GM12878 (cell line): Measurements from ENCODE around the gene ZNF585A. TPM values are rescaled to one million over a fixed set of nuclear protein-coding genes. Genes with fewer than 3 reads are reported as not detected.

Experiments used
- BMI1 ChIP-seq: fragments of 450-650 bp; IDR thresholded peaks from 2 replicates; pipeline ENCODE4 v1.6.1; 2016; ENCODE audit warnings: mild to moderate bottlenecking, moderate library complexity, borderline replicate concordance
- CREB1 ChIP-seq: IDR thresholded peaks from 2 replicates; pipeline ENCODE4 v1.6.1; 2012; ENCODE audit warnings: low read depth, mild to moderate bottlenecking, inconsistent platforms
- EZH2 ChIP-seq: IDR thresholded peaks from 2 replicates; pipeline ENCODE4 v1.6.1; 2012; ENCODE audit warnings: low read depth, mild to moderate bottlenecking, control low read depth, inconsistent platforms, low read length, borderline replicate concordance; ENCODE audit not compliant: control insufficient read depth
- MEF2B ChIP-seq: fragments of 450-650 bp; IDR thresholded peaks from 2 replicates; pipeline ENCODE4 v1.6.1; 2018; ENCODE audit warnings: mild to moderate bottlenecking, moderate library complexity; ENCODE audit not compliant: partially characterized antibody, poor library complexity, severe bottlenecking
- MTA2 ChIP-seq: fragments of 450-650 bp; IDR thresholded peaks from 2 replicates; pipeline ENCODE4 v1.6.1; 2016; ENCODE audit warnings: low read depth, mild to moderate bottlenecking, moderate library complexity
- MYB ChIP-seq: fragments of 150-350 bp; IDR thresholded peaks from 2 replicates; pipeline ENCODE4 v1.6.1; 2014; ENCODE audit warnings: mild to moderate bottlenecking, low read depth, low read length, borderline replicate concordance
- RB1 ChIP-seq: fragments of 450-650 bp; formaldehyde crosslinking; IDR thresholded peaks from 2 replicates; pipeline ENCODE4 v1.6.1; 2017; ENCODE audit warnings: mild to moderate bottlenecking, borderline replicate concordance
- RELA ChIP-seq: fragments of 450-650 bp; IDR thresholded peaks from 2 replicates; pipeline ENCODE4 v1.8.0; 2014; ENCODE audit warnings: borderline replicate concordance; ENCODE audit not compliant: partially characterized antibody
- SMAD1 ChIP-seq: fragments of 450-650 bp; IDR thresholded peaks from 2 replicates; pipeline ENCODE4 v1.6.1; 2018; ENCODE audit warnings: mild to moderate bottlenecking, low read depth; ENCODE audit not compliant: partially characterized antibody
- SP1 ChIP-seq: IDR thresholded peaks from one replicate; pipeline ENCODE4 v1.6.1; 2011; ENCODE audit warnings: low read depth, low read length
- STAT1 ChIP-seq: fragments of 450-650 bp; conservative IDR thresholded peaks from 2 replicates; pipeline ENCODE4 v1.6.1; 2014; ENCODE audit warnings: antibody characterized with exemption, mild to moderate bottlenecking
- STAT3 ChIP-seq: IDR thresholded peaks from 2 replicates; pipeline ENCODE4 v1.6.1; 2011; ENCODE audit warnings: low read depth, low read length, improper control_type of control experiment
- polyA plus RNA-seq, 11 experiments: library from polyadenylated mRNA; depleted of rRNA in 4 of 11; unstranded in 6 of 11; stranded (reverse) in 5 of 11; fragments of >200 nt; fragmentation: Nextera tagmentation in 4 of 11; fragmentation: Illumina TruSeq in 1 of 11; extraction: Ambion mirVana in 4 of 11; extraction: Trizol in 1 of 11; gene quantifications; 1 replicate in 1 of 11; 2 replicates in 10 of 11; pipeline versions ENCODE4 v1.2.1 to v1.2.3, GENCODE V29; 2011 to 2016; ENCODE audit warnings: inconsistent platforms in 2 of 11, missing spikeins in 2 of 11, low read depth in 1 of 11
- total RNA-seq, 4 experiments: library from RNA; depleted of rRNA in 3 of 4; stranded (reverse); fragments of >200 nt in 3 of 4; fragmentation: Illumina TruSeq in 1 of 4; extraction: Trizol in 1 of 4; gene quantifications; 2 replicates each; pipeline versions ENCODE4 v1.2.1 to v1.2.3, GENCODE V29; 2013 to 2021
- TF ChIP-seq, protein P1 (sequence below): IDR thresholded peaks from 2 replicates; pipeline ENCODE4 v1.6.1; 2011; ENCODE audit warnings: borderline replicate concordance, low read depth, mild to moderate bottlenecking, moderate library complexity, low read length; ENCODE audit not compliant: insufficient read depth, poor library complexity, severe bottlenecking
- TF ChIP-seq, protein P2 (sequence below): fragments of 450-650 bp; IDR thresholded peaks from 2 replicates; pipeline ENCODE4 v1.6.1; 2018; ENCODE audit warnings: borderline replicate concordance, mild to moderate bottlenecking; ENCODE audit not compliant: partially characterized antibody
- TF ChIP-seq, protein P3 (sequence below): fragments of 450-650 bp; formaldehyde crosslinking; IDR thresholded peaks from 2 replicates; pipeline ENCODE4 v1.4.0; 2022; ENCODE audit warnings: mild to moderate bottlenecking, moderate library complexity
- TF ChIP-seq, protein P4 (sequence below): IDR thresholded peaks from 2 replicates; pipeline ENCODE4 v1.6.1; 2012; ENCODE audit warnings: low read length, inconsistent platforms
- TF ChIP-seq, protein P5 (sequence below), 3 experiments: IDR thresholded peaks in 2 of 3; conservative IDR thresholded peaks in 1 of 3; 2 replicates each; pipeline ENCODE4 v1.5.1; 2011; ENCODE audit warnings: low read depth in 3 of 3, low read length in 3 of 3, mild to moderate bottlenecking in 3 of 3, control low read depth in 2 of 3, moderate library complexity in 2 of 3, inconsistent platforms in 1 of 3, mixed read lengths in 1 of 3; ENCODE audit not compliant: control insufficient read depth in 2 of 3, insufficient read depth in 1 of 3; ENCODE audit errors: extremely low read depth in 1 of 3

ZNF585A gene
- total and polyA plus RNA-seq, 10 of the 15 experiments (the other 5 are each of a cell fraction or from before 2014, with no cell fraction given), result 6.9 to 38.7 (median 14.0) TPM

DNA sequence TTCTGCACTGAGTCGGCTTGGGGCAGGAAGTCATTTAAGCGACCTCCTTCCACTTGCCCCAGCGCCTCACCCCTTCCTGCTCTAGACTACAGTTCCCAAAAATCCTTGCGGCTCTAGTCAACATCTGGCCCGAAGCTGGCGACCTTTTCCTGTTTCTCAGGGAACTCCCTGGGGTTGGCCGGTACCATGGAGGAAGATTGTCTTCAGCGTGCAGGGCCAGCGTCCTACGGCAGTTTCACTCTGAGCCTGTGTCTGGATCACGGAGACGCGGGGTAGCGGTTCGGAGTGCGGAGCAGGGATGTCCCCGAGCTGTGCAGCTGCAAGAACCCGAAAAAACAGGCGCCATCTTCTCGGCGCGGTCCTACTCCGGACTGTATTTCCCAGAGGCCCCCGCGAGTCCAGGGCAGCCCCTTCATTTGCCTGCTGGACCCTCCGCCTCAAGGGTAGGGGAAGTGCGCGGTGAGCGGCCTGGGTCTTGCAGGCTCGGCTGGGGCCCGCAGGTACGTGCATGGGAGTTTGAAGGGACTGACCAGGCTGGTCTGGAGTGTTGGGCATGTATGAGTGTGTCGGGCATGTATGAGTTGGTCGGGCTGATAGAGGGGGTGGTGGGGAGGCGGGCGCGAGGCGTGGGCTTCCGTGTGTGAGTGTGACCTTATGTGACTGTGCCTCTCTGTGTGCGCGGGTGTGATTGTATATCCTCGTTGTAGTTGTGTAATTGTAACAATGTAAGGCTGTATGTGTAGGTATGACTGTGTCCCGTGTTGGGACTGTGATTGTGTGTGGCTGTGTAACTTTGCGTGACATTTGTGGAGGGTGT, 45.5 kb upstream of the ZNF585A start, which contains the start of gene ZNF383 (continued):
- peak; percentile 89 for TF ChIP-seq MYB
- TF ChIP-seq, protein P1, sequence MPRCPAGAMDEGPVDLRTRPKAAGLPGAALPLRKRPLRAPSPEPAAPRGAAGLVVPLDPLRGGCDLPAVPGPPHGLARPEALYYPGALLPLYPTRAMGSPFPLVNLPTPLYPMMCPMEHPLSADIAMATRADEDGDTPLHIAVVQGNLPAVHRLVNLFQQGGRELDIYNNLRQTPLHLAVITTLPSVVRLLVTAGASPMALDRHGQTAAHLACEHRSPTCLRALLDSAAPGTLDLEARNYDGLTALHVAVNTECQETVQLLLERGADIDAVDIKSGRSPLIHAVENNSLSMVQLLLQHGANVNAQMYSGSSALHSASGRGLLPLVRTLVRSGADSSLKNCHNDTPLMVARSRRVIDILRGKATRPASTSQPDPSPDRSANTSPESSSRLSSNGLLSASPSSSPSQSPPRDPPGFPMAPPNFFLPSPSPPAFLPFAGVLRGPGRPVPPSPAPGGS, result no peak
- no peak; the same call in none of the 2 replicates for TF ChIP-seq MTA2
- 0 out of 2 replicates have a peak, but pooled peaks have one; percentile 19 for TF ChIP-seq RB1
- TF ChIP-seq STAT1, result peak; percentile 91; the same call in 1 of the 2 replicates
- no peak for TF ChIP-seq STAT3
- TF ChIP-seq, protein P2, sequence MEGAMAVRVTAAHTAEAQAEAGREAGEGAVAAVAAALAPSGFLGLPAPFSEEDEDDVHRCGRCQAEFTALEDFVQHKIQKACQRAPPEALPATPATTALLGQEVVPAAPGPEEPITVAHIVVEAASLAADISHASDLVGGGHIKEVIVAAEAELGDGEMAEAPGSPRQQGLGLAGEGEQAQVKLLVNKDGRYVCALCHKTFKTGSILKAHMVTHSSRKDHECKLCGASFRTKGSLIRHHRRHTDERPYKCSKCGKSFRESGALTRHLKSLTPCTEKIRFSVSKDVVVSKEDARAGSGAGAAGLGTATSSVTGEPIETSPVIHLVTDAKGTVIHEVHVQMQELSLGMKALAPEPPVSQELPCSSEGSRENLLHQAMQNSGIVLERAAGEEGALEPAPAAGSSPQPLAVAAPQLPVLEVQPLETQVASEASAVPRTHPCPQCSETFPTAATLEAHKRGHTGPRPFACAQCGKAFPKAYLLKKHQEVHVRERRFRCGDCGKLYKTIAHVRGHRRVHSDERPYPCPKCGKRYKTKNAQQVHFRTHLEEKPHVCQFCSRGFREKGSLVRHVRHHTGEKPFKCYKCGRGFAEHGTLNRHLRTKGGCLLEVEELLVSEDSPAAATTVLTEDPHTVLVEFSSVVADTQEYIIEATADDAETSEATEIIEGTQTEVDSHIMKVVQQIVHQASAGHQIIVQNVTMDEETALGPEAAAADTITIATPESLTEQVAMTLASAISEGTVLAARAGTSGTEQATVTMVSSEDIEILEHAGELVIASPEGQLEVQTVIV, result peak; percentile 32
- peak; percentile 89 for TF ChIP-seq RELA
- TF ChIP-seq, protein P3, sequence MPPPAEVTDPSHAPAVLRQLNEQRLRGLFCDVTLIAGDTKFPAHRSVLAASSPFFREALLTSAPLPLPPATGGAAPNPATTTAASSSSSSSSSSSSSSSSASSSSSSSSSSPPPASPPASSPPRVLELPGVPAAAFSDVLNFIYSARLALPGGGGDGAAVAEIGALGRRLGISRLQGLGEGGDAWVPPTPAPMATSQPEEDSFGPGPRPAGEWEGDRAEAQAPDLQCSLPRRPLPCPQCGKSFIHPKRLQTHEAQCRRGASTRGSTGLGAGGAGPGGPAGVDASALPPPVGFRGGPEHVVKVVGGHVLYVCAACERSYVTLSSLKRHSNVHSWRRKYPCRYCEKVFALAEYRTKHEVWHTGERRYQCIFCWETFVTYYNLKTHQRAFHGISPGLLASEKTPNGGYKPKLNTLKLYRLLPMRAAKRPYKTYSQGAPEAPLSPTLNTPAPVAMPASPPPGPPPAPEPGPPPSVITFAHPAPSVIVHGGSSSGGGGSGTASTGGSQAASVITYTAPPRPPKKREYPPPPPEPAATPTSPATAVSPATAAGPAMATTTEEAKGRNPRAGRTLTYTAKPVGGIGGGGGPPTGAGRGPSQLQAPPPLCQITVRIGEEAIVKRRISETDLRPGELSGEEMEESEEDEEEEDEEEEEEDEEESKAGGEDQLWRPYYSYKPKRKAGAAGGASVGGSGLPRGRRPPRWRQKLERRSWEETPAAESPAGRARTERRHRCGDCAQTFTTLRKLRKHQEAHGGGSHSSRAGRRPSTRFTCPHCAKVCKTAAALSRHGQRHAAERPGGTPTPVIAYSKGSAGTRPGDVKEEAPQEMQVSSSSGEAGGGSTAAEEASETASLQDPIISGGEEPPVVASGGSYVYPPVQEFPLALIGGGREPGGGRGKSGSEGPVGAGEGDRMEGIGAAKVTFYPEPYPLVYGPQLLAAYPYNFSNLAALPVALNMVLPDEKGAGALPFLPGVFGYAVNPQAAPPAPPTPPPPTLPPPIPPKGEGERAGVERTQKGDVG, result no peak
- no peak for TF ChIP-seq EZH2
- peak; percentile 7 for TF ChIP-seq SP1
- peak; percentile 44; the same call in 1 of the 2 replicates for TF ChIP-seq BMI1
- TF ChIP-seq, protein P4, sequence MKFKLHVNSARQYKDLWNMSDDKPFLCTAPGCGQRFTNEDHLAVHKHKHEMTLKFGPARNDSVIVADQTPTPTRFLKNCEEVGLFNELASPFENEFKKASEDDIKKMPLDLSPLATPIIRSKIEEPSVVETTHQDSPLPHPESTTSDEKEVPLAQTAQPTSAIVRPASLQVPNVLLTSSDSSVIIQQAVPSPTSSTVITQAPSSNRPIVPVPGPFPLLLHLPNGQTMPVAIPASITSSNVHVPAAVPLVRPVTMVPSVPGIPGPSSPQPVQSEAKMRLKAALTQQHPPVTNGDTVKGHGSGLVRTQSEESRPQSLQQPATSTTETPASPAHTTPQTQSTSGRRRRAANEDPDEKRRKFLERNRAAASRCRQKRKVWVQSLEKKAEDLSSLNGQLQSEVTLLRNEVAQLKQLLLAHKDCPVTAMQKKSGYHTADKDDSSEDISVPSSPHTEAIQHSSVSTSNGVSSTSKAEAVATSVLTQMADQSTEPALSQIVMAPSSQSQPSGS, result no peak
- TF ChIP-seq SMAD1, result no peak
- peak; percentile 49; the same call in 1 of the 2 replicates for TF ChIP-seq CREB1
- TF ChIP-seq, protein P5, sequence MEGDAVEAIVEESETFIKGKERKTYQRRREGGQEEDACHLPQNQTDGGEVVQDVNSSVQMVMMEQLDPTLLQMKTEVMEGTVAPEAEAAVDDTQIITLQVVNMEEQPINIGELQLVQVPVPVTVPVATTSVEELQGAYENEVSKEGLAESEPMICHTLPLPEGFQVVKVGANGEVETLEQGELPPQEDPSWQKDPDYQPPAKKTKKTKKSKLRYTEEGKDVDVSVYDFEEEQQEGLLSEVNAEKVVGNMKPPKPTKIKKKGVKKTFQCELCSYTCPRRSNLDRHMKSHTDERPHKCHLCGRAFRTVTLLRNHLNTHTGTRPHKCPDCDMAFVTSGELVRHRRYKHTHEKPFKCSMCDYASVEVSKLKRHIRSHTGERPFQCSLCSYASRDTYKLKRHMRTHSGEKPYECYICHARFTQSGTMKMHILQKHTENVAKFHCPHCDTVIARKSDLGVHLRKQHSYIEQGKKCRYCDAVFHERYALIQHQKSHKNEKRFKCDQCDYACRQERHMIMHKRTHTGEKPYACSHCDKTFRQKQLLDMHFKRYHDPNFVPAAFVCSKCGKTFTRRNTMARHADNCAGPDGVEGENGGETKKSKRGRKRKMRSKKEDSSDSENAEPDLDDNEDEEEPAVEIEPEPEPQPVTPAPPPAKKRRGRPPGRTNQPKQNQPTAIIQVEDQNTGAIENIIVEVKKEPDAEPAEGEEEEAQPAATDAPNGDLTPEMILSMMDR (IDR thresholded peaks at IDR 0.05 in 2 of 3, conservative IDR thresholded peaks at IDR 0.05 in 1 of 3; ENCODE audit: control insufficient read depth in 2 of 3, extremely low read depth in 1 of 3, insufficient read depth in 1 of 3, low read depth in 3 of 3, low read length in 3 of 3), result no peak
- TF ChIP-seq MEF2B, result peak; percentile 52
